Measurements from ENCODE around the gene MAD1L1. TPM values are rescaled to one million over a fixed set of nuclear protein-coding genes. Genes with fewer than 3 reads are reported as not detected.

MAD1L1 gene
- total RNA-seq, 2 experiments from 2014 or later: 58.3 to 65.3 TPM

GRCh38 chr7:1924258-1924817 is 308.4 kb downstream of the MAD1L1 start:
- DNase-seq (ENCODE audit: low spot score): no peak
- Histone ChIP-seq H3K4me1 (ENCODE audit: insufficient read depth, low read length, poor library complexity, severe bottlenecking) (no peaks in the 10 kb centered on the region), H2AFZ (ENCODE audit: low read length) (no peak overlapping the region), H3K79me2 (ENCODE audit: insufficient read depth, low read depth, low read length) (no peaks in the 10 kb centered on the region), H3K4me3 (ENCODE audit: low read depth, low read length, poor library complexity, severe bottlenecking) (no peak overlapping the region), H4K20me1 (ENCODE audit: insufficient read depth, low read length) (no peaks in the 10 kb centered on the region), H3K4me2 (ENCODE audit: low read length) (no peak overlapping the region), H3K27ac (ENCODE audit: low read depth, low read length, poor library complexity, severe bottlenecking) (no peak overlapping the region), H3K36me3 (ENCODE audit: insufficient read depth, low read length) (no peaks in the 10 kb centered on the region), H3K9me2 (ENCODE audit: insufficient read depth, low read length) (no peaks in the 10 kb centered on the region), H3K9me3 (ENCODE audit: low read length) (no peaks in the 10 kb centered on the region)
- TF ChIP-seq EZH2phosphoT487 (IDR thresholded peaks at IDR 0.05; ENCODE audit: borderline replicate concordance, low read depth, low read length): no peak
- intact Hi-C loops (cut with micrococcal nuclease; ENCODE audit: unreplicated experiment): no loop called here
- ChIA-PET POLR2A (no interaction called here), CTCF (ENCODE audit: unreplicated experiment) (no interaction called here)
- no TSS peak for BruUV-seq (replicated peaks)

DNA sequence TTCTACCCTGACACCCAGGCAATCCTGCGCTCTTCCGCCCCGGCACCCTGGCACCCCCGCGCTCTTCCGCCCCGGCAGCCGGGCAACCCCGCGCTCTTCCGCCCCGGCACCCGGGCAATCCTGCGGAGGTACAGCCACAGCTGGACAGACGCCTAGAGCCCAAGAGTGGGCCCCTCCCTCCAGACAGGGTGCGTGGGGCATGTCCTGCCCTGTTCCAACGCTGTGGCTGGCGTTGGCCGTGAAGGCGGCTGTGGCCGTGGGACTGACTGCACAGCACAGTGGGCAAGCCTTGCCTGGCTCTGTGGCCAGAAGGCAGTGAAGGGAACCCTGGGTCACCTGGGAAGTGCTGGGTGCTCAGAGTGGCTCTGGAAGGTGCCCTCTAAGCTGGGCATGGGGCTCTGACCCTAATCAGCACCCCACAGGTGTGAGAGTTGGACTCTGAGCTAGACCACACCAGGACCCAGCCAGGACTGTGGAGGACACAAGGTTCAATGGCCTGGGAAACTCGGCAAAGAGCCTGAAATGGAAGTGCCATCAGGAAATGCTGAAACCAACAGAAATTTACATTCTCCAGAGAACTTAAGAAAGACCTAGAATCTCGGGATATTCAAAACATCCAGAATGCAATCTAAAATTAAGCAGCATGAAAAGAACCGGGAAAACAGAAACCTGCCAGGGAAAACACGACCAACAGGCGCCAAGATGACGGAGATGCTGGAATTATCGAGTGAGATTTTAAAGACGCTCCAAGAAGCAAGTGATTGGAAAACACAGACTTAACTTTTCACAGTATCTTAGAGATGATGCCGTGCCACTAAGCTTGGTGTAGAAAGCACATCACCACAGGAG is 309.1 kb downstream of the MAD1L1 start:
- no peaks in the 10 kb centered on the region for H3K79me2 ChIP-seq (ENCODE audit: insufficient read depth, low read depth, low read length)
- H3K27ac ChIP-seq (ENCODE audit: low read depth, low read length, poor library complexity, severe bottlenecking): no peak overlapping the region
- intact Hi-C loops (cut with micrococcal nuclease; ENCODE audit: unreplicated experiment): no loop called here
- ChIA-PET POLR2A (no interaction called here), CTCF (ENCODE audit: unreplicated experiment) (no interaction called here)
- H4K20me1 ChIP-seq (ENCODE audit: insufficient read depth, low read length): no peaks in the 10 kb centered on the region
- H3K4me1 ChIP-seq (ENCODE audit: insufficient read depth, low read length, poor library complexity, severe bottlenecking): no peaks in the 10 kb centered on the region
- no peaks in the 10 kb centered on the region for H3K9me2 ChIP-seq (ENCODE audit: insufficient read depth, low read length)
- no peak for TF ChIP-seq EZH2phosphoT487 (IDR thresholded peaks at IDR 0.05; ENCODE audit: borderline replicate concordance, low read depth, low read length)
- TF ChIP-seq, protein P1, sequence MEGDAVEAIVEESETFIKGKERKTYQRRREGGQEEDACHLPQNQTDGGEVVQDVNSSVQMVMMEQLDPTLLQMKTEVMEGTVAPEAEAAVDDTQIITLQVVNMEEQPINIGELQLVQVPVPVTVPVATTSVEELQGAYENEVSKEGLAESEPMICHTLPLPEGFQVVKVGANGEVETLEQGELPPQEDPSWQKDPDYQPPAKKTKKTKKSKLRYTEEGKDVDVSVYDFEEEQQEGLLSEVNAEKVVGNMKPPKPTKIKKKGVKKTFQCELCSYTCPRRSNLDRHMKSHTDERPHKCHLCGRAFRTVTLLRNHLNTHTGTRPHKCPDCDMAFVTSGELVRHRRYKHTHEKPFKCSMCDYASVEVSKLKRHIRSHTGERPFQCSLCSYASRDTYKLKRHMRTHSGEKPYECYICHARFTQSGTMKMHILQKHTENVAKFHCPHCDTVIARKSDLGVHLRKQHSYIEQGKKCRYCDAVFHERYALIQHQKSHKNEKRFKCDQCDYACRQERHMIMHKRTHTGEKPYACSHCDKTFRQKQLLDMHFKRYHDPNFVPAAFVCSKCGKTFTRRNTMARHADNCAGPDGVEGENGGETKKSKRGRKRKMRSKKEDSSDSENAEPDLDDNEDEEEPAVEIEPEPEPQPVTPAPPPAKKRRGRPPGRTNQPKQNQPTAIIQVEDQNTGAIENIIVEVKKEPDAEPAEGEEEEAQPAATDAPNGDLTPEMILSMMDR (conservative IDR thresholded peaks at IDR 0.05; ENCODE audit: low read length): no peak
- no peaks in the 10 kb centered on the region for H3K36me3 ChIP-seq (ENCODE audit: insufficient read depth, low read length)
- DNase-seq (ENCODE audit: low spot score): no peak
- H3K9me3 ChIP-seq (ENCODE audit: low read length): no peaks in the 10 kb centered on the region
- no TSS peak for BruUV-seq (replicated peaks)
- no peak overlapping the region for H3K4me2 ChIP-seq (ENCODE audit: low read length)
- H2AFZ ChIP-seq (ENCODE audit: low read length): no peak overlapping the region
- no peak overlapping the region for H3K4me3 ChIP-seq (ENCODE audit: low read depth, low read length, poor library complexity, severe bottlenecking)

DNA sequence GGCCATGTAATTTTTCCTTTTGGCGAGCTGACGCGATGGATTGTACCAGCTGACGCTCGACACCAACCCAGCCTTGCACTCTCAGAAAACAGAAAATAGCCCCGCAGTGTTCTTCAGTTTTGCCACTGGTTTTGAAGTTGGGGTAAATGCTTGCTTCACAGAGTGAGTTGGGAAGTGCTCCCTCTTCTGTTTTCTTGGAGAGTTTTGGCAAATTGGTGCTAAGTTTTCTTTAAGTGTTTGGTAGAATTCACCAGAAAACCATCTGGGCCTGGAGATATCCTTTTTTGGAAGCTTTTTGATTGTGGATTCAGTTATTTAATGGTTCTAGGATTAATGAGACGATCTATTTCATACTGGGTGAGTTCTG is 309.9 kb downstream of the MAD1L1 start:
- no TSS peak for BruUV-seq (replicated peaks)
- POLR2A ChIA-PET: no interaction called here
- Histone ChIP-seq H3K79me2 (ENCODE audit: insufficient read depth, low read depth, low read length) (no peaks in the 10 kb centered on the region), H3K36me3 (ENCODE audit: insufficient read depth, low read length) (no peaks in the 10 kb centered on the region), H4K20me1 (ENCODE audit: insufficient read depth, low read length) (no peaks in the 10 kb centered on the region), H3K4me3 (ENCODE audit: low read depth, low read length, poor library complexity, severe bottlenecking) (no peak overlapping the region), H3K27ac (ENCODE audit: low read depth, low read length, poor library complexity, severe bottlenecking) (no peak overlapping the region), H2AFZ (ENCODE audit: low read length) (no peak overlapping the region), H3K4me1 (ENCODE audit: insufficient read depth, low read length, poor library complexity, severe bottlenecking) (no peaks in the 10 kb centered on the region), H3K9me2 (ENCODE audit: insufficient read depth, low read length) (no peaks in the 10 kb centered on the region), H3K9me3 (ENCODE audit: low read length) (no peaks in the 10 kb centered on the region), H3K4me2 (ENCODE audit: low read length) (no peak overlapping the region)
- DNase-seq (ENCODE audit: low spot score): no peak
- TF ChIP-seq EZH2phosphoT487 (IDR thresholded peaks at IDR 0.05; ENCODE audit: borderline replicate concordance, low read depth, low read length): no peak
- TF ChIP-seq, protein P1 (conservative IDR thresholded peaks at IDR 0.05; ENCODE audit: low read length): no peak
- CTCF ChIA-PET (ENCODE audit: unreplicated experiment): no interaction called here
- intact Hi-C loops (cut with micrococcal nuclease; ENCODE audit: unreplicated experiment): no loop called here

Measured in OCI-LY7 (cell line).